ENCODE measurements around the gene E4F1. TPM values are rescaled to one million over a fixed set of nuclear protein-coding genes. Genes with fewer than 3 reads are reported as not detected.
"Not testable (repeated sequence)": the region's sequence is repeated elsewhere in the genome, so short reads cannot be mapped to it uniquely, and the experiment has no call there.

E4F1 gene
- total RNA-seq, 1 experiment from 2014 or later = 10.5 TPM

- DNase-seq (ENCODE audit: low read depth) = no peak
Measured at GRCh38 chr16:2244926-2245795, 21.8 kb downstream of the E4F1 start.

- DNase-seq (ENCODE audit: low read depth) = no peak
Measured at GRCh38 chr16:2246301-2246885, 23.0 kb downstream of the E4F1 start.

- peak; percentile 25 for DNase-seq (ENCODE audit: low read depth)
Measured at GRCh38 chr16:2250652-2251295, 27.4 kb downstream of the E4F1 start.

- DNase-seq (ENCODE audit: low read depth) = peak; percentile 92
Measured at GRCh38 chr16:2251296-2252111, 28.1 kb downstream of the E4F1 start, which contains the start of gene ECI1. ECI1 (minus strand) TSS chr16:2251587; CDS start chr16:2251566, 21 bp downstream.

GRCh38 chr16:2252806-2253148 lies 29.4 kb downstream of the E4F1 start:
- no peak for DNase-seq (ENCODE audit: low read depth)

GRCh38 chr16:2253293-2253692 lies 29.9 kb downstream of the E4F1 start:
- DNase-seq (ENCODE audit: low read depth) = no peak

GRCh38 chr16:2256531-2257140 lies 33.2 kb downstream of the E4F1 start:
- no peak for DNase-seq (ENCODE audit: low read depth)

GRCh38 chr16:2257726-2258125 lies 34.3 kb downstream of the E4F1 start:
- DNase-seq (ENCODE audit: low read depth) = no peak

GRCh38 chr16:2258530-2258929 lies 35.1 kb downstream of the E4F1 start:
- DNase-seq (ENCODE audit: low read depth) = not testable (repeated sequence)

- no peak for DNase-seq (ENCODE audit: low read depth)
Measured at GRCh38 chr16:2260250-2260649, 36.9 kb downstream of the E4F1 start.

GRCh38 chr16:2263026-2263425 lies 39.6 kb downstream of the E4F1 start:
- not testable (repeated sequence) for DNase-seq (ENCODE audit: low read depth)

GRCh38 chr16:2266887-2267286 lies 43.5 kb downstream of the E4F1 start:
- DNase-seq (ENCODE audit: low read depth) = peak; percentile 19

- not testable (repeated sequence) for DNase-seq (ENCODE audit: low read depth)
Measured at GRCh38 chr16:2267505-2267912, 44.1 kb downstream of the E4F1 start.

GRCh38 chr16:2267913-2268666 lies 44.7 kb downstream of the E4F1 start, which contains the start of gene RNPS1:
RNPS1 (minus strand) TSS chr16:2268126; CDS start chr16:2264643, 3,483 bp downstream.
- DNase-seq (ENCODE audit: low read depth) = peak; percentile 92

GRCh38 chr16:2270070-2270462 lies 46.7 kb downstream of the E4F1 start:
- DNase-seq (ENCODE audit: low read depth) = no peak

GRCh38 chr16:2270588-2271470 lies 47.4 kb downstream of the E4F1 start:
- DNase-seq (ENCODE audit: low read depth) = no peak

- no peak for DNase-seq (ENCODE audit: low read depth)
Measured at GRCh38 chr16:2271848-2272461, 48.6 kb downstream of the E4F1 start.

GRCh38 chr16:2273484-2273883 lies 50.1 kb downstream of the E4F1 start:
- no peak for DNase-seq (ENCODE audit: low read depth)

- DNase-seq (ENCODE audit: low read depth) = no peak
Measured at GRCh38 chr16:2273931-2274330, 50.5 kb downstream of the E4F1 start.
